HepG2 (cell line): ENCODE data around the gene SERPINF2. TPM values are rescaled to one million over a fixed set of nuclear protein-coding genes. Genes with fewer than 3 reads are reported as not detected.

ENCODE experiments used
- AGO2 ChIP-seq: fragments of 200-400 bp; formaldehyde crosslinking; optimal IDR thresholded peaks from 2 replicates; pipeline ENCODE3; 2017; ENCODE audit warnings: mild to moderate bottlenecking, low read depth, low read length, moderate library complexity
- CCDC6 ChIP-seq: sonication (generic); formaldehyde crosslinking; IDR thresholded peaks from 2 replicates; pipeline ENCODE4 v1.8.1; 2022; ENCODE audit warnings: mild to moderate bottlenecking, missing genetic modification reagents, moderate library complexity
- MYC ChIP-seq: sonication (generic); formaldehyde crosslinking; IDR thresholded peaks from 2 replicates; pipeline ENCODE4 v1.9.0; 2021; ENCODE audit warnings: missing genetic modification reagents, borderline replicate concordance
- NR2F1 ChIP-seq, 2 experiments: fragments of 450-650 bp in 1 of 2; formaldehyde crosslinking in 1 of 2; IDR thresholded peaks; 2 replicates each; pipeline versions ENCODE4 v1.5.0 to v1.6.1; 2016 to 2020; ENCODE audit warnings: mild to moderate bottlenecking in 1 of 2, missing compliant biosample characterization in 1 of 2, missing genetic modification reagents in 1 of 2, moderate library complexity in 1 of 2
- PITX1 ChIP-seq: sonication (generic); formaldehyde crosslinking; IDR thresholded peaks from 2 replicates; pipeline ENCODE4 v1.5.1; 2020; ENCODE audit warnings: mild to moderate bottlenecking, missing genetic modification reagents
- SALL1 ChIP-seq: sonication (generic); formaldehyde crosslinking; IDR thresholded peaks from 2 replicates; pipeline ENCODE4 v1.8.0; 2022; ENCODE audit warnings: mild to moderate bottlenecking, missing genetic modification reagents
- SIN3B ChIP-seq: fragments of 150-350 bp; IDR thresholded peaks from 2 replicates; pipeline ENCODE4 v1.6.1; 2014; ENCODE audit warnings: low read length
- SNRNP70 ChIP-seq: fragments of 200-400 bp; formaldehyde crosslinking; IDR thresholded peaks from 2 replicates; pipeline ENCODE4 v1.6.1; 2017; ENCODE audit warnings: mild to moderate bottlenecking, low read depth, low read length, moderate library complexity
- SP2 ChIP-seq: sonication (generic); formaldehyde crosslinking; IDR thresholded peaks from 2 replicates; pipeline ENCODE4 v1.5.1; 2020; ENCODE audit warnings: mild to moderate bottlenecking, missing genetic modification reagents
- ZEB1 ChIP-seq: IDR thresholded peaks from 2 replicates; pipeline ENCODE4 v1.6.1; 2012; ENCODE audit warnings: mild to moderate bottlenecking, low read depth, inconsistent platforms; ENCODE audit not compliant: insufficient replicate concordance
- ZNF143 ChIP-seq: sonication (generic); formaldehyde crosslinking; IDR thresholded peaks from 2 replicates; pipeline ENCODE4 v1.4.0; 2020; ENCODE audit warnings: missing genetic modification reagents
- ZNF230 ChIP-seq: sonication (generic); formaldehyde crosslinking; IDR thresholded peaks from 2 replicates; pipeline ENCODE4 v1.4.0; 2020; ENCODE audit warnings: mild to moderate bottlenecking, missing genetic modification reagents
- ZNF430 ChIP-seq: sonication (generic); formaldehyde crosslinking; IDR thresholded peaks from 2 replicates; pipeline ENCODE4 v1.9.0; 2021; ENCODE audit warnings: mild to moderate bottlenecking, missing genetic modification reagents
- ZNF446 ChIP-seq: sonication (generic); formaldehyde crosslinking; IDR thresholded peaks from 2 replicates; pipeline ENCODE4 v1.5.0; 2020; ENCODE audit warnings: mild to moderate bottlenecking, missing genetic modification reagents
- ZNF713 ChIP-seq: sonication (generic); formaldehyde crosslinking; IDR thresholded peaks from 2 replicates; pipeline ENCODE4 v1.4.0; 2020; ENCODE audit warnings: mild to moderate bottlenecking, missing genetic modification reagents
- polyA plus RNA-seq, 8 experiments: library from polyadenylated mRNA; depleted of rRNA in 3 of 8; stranded (reverse) in 7 of 8; unstranded in 1 of 8; fragments of >200 nt; fragmentation: Illumina TruSeq in 4 of 8; extraction: Trizol in 4 of 8; gene quantifications; 2 replicates each; pipeline versions ENCODE4 v1.2.1 to v1.2.3, GENCODE V29; 2011 to 2016; ENCODE audit warnings: low read depth in 4 of 8, missing spikeins in 1 of 8, mixed read lengths in 1 of 8; ENCODE audit not compliant: insufficient read depth in 1 of 8
- total RNA-seq, 5 experiments: library from RNA; depleted of rRNA; stranded (reverse); fragments of >200 nt; fragmentation: Illumina TruSeq; extraction: Trizol; gene quantifications; 2 replicates each; pipeline ENCODE4 v1.2.3, GENCODE V29; 2016; ENCODE audit warnings: low read depth in 1 of 5
- TF ChIP-seq, protein P1 (sequence below): IDR thresholded peaks from 2 replicates; pipeline ENCODE4 v1.6.1; 2012; ENCODE audit warnings: inconsistent platforms
- TF ChIP-seq, protein P2 (sequence below): sonication (generic); formaldehyde crosslinking; IDR thresholded peaks from 2 replicates; pipeline ENCODE4 v1.5.1; 2020; ENCODE audit warnings: mild to moderate bottlenecking, missing genetic modification reagents, moderate library complexity
- TF ChIP-seq, protein P3 (sequence below): sonication (generic); formaldehyde crosslinking; IDR thresholded peaks from 2 replicates; pipeline ENCODE4 v1.5.1; 2020; ENCODE audit warnings: mild to moderate bottlenecking, missing genetic modification reagents, borderline replicate concordance
- TF ChIP-seq, protein P4 (sequence below): sonication (generic); formaldehyde crosslinking; IDR thresholded peaks from 2 replicates; pipeline ENCODE4 v1.5.0; 2020; ENCODE audit warnings: missing genetic modification reagents, mild to moderate bottlenecking, borderline replicate concordance

The SERPINF2 gene
- total and polyA plus RNA-seq, 2 of the 13 experiments (the other 11 are each of a cell fraction or from before 2014, with no cell fraction given): 309 to 548 TPM

- TF ChIP-seq, protein P1, sequence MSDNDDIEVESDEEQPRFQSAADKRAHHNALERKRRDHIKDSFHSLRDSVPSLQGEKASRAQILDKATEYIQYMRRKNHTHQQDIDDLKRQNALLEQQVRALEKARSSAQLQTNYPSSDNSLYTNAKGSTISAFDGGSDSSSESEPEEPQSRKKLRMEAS: peak; percentile 80
- TF ChIP-seq SIN3B: no peak
- no peak for TF ChIP-seq ZEB1
- peak; percentile 64 for TF ChIP-seq AGO2
- no peak for TF ChIP-seq CCDC6 (CRISPR knock-in tag)
- no peak for TF ChIP-seq ZNF713 (CRISPR knock-in tag)
- 0 out of 2 replicates have a peak, but pooled peaks have one; percentile 44 for TF ChIP-seq ZNF230 (CRISPR knock-in tag)
- TF ChIP-seq MYC (CRISPR knock-in tag): peak; percentile 79
- TF ChIP-seq SNRNP70: no peak
- TF ChIP-seq, protein P2, sequence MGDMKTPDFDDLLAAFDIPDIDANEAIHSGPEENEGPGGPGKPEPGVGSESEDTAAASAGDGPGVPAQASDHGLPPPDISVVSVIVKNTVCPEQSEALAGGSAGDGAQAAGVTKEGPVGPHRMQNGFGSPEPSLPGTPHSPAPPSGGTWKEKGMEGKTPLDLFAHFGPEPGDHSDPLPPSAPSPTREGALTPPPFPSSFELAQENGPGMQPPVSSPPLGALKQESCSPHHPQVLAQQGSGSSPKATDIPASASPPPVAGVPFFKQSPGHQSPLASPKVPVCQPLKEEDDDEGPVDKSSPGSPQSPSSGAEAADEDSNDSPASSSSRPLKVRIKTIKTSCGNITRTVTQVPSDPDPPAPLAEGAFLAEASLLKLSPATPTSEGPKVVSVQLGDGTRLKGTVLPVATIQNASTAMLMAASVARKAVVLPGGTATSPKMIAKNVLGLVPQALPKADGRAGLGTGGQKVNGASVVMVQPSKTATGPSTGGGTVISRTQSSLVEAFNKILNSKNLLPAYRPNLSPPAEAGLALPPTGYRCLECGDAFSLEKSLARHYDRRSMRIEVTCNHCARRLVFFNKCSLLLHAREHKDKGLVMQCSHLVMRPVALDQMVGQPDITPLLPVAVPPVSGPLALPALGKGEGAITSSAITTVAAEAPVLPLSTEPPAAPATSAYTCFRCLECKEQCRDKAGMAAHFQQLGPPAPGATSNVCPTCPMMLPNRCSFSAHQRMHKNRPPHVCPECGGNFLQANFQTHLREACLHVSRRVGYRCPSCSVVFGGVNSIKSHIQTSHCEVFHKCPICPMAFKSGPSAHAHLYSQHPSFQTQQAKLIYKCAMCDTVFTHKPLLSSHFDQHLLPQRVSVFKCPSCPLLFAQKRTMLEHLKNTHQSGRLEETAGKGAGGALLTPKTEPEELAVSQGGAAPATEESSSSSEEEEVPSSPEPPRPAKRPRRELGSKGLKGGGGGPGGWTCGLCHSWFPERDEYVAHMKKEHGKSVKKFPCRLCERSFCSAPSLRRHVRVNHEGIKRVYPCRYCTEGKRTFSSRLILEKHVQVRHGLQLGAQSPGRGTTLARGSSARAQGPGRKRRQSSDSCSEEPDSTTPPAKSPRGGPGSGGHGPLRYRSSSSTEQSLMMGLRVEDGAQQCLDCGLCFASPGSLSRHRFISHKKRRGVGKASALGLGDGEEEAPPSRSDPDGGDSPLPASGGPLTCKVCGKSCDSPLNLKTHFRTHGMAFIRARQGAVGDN (CRISPR knock-in tag): peak; percentile 85
- TF ChIP-seq ZNF430 (CRISPR knock-in tag): 0 out of 2 replicates have a peak, but pooled peaks have one; percentile 9
- no peak for TF ChIP-seq NR2F1 (CRISPR knock-in tag; IDR thresholded peaks at IDR 0.05)
- no peak for TF ChIP-seq SP2 (CRISPR knock-in tag)
- TF ChIP-seq ZNF446 (CRISPR knock-in tag): no peak
- 0 out of 2 replicates have a peak, but pooled peaks have one; percentile 20 for TF ChIP-seq ZNF143 (CRISPR knock-in tag)
- TF ChIP-seq SALL1 (CRISPR knock-in tag): peak; percentile 29; the same call in 1 of the 2 replicates
- TF ChIP-seq, protein P3, sequence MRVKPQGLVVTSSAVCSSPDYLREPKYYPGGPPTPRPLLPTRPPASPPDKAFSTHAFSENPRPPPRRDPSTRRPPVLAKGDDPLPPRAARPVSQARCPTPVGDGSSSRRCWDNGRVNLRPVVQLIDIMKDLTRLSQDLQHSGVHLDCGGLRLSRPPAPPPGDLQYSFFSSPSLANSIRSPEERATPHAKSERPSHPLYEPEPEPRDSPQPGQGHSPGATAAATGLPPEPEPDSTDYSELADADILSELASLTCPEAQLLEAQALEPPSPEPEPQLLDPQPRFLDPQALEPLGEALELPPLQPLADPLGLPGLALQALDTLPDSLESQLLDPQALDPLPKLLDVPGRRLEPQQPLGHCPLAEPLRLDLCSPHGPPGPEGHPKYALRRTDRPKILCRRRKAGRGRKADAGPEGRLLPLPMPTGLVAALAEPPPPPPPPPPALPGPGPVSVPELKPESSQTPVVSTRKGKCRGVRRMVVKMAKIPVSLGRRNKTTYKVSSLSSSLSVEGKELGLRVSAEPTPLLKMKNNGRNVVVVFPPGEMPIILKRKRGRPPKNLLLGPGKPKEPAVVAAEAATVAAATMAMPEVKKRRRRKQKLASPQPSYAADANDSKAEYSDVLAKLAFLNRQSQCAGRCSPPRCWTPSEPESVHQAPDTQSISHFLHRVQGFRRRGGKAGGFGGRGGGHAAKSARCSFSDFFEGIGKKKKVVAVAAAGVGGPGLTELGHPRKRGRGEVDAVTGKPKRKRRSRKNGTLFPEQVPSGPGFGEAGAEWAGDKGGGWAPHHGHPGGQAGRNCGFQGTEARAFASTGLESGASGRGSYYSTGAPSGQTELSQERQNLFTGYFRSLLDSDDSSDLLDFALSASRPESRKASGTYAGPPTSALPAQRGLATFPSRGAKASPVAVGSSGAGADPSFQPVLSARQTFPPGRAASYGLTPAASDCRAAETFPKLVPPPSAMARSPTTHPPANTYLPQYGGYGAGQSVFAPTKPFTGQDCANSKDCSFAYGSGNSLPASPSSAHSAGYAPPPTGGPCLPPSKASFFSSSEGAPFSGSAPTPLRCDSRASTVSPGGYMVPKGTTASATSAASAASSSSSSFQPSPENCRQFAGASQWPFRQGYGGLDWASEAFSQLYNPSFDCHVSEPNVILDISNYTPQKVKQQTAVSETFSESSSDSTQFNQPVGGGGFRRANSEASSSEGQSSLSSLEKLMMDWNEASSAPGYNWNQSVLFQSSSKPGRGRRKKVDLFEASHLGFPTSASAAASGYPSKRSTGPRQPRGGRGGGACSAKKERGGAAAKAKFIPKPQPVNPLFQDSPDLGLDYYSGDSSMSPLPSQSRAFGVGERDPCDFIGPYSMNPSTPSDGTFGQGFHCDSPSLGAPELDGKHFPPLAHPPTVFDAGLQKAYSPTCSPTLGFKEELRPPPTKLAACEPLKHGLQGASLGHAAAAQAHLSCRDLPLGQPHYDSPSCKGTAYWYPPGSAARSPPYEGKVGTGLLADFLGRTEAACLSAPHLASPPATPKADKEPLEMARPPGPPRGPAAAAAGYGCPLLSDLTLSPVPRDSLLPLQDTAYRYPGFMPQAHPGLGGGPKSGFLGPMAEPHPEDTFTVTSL (CRISPR knock-in tag): 0 out of 2 replicates have a peak, but pooled peaks have one; percentile 9
- TF ChIP-seq, protein P4, sequence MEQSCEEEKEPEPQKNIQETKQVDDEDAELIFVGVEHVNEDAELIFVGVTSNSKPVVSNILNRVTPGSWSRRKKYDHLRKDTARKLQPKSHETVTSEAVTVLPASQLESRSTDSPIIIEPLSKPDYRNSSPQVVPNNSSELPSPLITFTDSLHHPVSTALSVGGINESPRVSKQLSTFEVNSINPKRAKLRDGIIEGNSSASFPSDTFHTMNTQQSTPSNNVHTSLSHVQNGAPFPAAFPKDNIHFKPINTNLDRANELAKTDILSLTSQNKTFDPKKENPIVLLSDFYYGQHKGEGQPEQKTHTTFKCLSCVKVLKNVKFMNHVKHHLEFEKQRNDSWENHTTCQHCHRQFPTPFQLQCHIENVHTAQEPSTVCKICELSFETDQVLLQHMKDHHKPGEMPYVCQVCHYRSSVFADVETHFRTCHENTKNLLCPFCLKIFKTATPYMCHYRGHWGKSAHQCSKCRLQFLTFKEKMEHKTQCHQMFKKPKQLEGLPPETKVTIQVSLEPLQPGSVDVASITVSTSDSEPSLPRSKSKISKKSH (CRISPR knock-in tag): 0 out of 2 replicates have a peak, but pooled peaks have one; percentile 13
- TF ChIP-seq PITX1 (CRISPR knock-in tag): no peak
Observed at GRCh38 chr17:1764284-1764683, 21.6 kb downstream of the SERPINF2 start (continued).
